ENCODE data around the gene PRSS21. TPM values are rescaled to one million over a fixed set of nuclear protein-coding genes. Genes with fewer than 3 reads are reported as not detected.
A peak's percentile ranks its signal among the peaks of the same experiment; 100 is the strongest.

Gene PRSS21
- total RNA-seq, 1 experiment from 2014 or later, result not detected

DNA sequence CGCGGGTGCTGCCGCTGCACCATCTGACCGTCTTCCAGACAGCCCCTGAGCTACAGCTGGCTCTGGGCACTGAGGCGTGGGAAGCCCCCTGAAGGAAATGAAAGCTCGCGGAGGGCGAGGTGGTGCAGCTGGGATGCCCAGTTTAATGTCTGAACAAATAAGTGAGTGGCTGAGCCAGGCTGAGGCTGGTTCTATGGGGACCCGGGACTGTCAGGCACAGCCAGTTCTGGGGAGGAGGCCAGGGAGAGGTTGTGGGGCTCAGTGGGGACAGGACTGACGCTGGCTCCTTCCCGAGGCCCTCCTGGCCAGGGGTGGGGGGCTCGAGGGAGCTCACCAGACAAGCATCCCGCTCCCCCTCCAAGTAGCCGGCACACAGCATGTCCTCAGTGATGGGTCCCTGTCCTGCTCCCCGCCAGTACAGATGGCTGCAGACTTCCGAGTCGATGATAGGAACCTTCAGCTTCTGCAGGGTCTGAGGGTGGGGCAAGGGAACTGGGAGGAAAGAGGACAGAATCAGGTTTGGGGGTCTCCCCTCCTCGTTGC, 36.6 kb downstream of the PRSS21 start:
- DNase-seq (ENCODE audit: low read depth), result no peak
- in situ Hi-C loops (cut with HindIII; ENCODE audit: low pct_unique_long_range_greater_than_20kb, low sequenced_read_pairs), result no loop called here

DNA sequence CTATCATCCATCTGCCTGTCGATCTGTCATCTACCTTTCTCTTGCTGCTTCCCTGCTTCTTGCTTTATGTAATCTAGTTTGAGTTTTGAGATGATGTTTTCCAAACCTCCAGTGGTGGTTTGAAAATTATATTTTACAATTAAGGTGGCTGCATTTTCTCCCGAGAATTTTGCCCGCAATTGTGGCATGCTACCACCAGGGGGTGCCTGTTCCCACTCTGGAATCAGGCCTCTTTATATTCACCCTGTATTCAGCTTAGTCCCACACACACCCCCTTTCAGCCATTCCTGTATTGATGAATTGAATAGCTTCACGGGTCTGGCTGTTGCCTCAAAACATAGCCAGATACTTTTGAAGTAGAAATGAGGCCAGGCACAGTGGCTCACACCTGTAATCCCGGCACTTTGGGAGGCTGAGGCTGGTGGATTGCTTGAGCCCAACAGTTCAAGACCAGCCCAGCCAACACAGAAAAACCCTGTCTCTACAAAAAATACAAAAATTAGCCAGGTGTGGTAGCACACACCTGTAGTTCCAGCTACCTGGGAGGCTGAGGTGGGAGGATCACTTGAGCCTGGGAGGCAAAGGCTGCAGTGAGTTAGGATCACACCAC, 37.8 kb downstream of the PRSS21 start:
- in situ Hi-C loops (cut with HindIII; ENCODE audit: low pct_unique_long_range_greater_than_20kb, low sequenced_read_pairs), result no loop called here
- no peak for DNase-seq (ENCODE audit: low read depth)

DNA sequence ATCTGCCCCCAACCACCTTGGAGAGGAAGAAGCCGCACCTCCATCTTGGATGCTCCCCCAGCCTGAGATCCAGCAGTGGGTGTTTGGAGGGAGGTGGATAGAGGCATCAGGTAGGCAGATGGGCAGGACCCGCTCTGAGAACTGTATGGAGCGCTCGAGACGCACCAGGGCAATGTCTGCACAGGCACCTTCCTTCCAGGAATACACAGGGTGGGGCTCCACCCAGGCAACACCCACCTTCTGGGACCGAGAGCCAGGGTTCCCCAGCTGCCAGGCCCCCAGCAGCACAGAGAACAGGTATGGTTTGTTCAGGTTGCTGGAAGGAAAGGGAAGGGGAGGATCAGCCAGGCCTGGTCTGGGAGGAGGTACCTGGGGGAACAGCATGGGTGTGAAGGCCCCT, 38.5 kb downstream of the PRSS21 start:
- DNase-seq (ENCODE audit: low read depth), result no peak
- in situ Hi-C loops (cut with HindIII; ENCODE audit: low pct_unique_long_range_greater_than_20kb, low sequenced_read_pairs), result no loop called here

DNA sequence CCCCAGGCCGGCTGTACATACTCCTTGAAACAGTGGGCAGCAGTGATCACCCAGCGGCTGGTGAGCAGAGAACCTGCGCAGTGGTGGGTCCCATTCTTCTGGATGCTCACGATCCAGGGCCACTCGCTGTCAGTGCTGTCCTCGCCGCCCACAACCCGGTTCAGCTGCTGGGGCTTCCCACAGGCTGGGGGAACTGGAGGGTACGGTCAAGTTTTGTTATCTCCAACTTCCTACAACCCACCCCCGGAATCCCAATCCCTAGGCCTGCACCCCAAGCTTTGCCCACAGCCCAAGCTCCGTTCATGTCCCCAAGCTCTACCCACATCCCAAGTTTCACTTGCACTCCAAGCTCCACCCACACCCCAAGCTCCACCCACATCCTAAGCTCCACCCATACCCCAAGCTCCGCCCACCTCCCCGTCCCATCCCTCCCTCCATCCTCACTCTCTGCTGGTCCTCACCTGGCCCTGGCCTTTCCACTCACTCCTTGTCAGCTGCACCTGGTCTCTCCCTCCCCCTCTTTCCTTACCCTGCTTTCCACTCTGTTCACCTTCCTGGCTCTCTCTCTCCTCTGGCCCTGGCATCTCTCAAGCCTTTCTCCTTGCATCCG, 39.1 kb downstream of the PRSS21 start:
- DNase-seq (ENCODE audit: low read depth), result no peak
- in situ Hi-C loops (cut with HindIII; ENCODE audit: low pct_unique_long_range_greater_than_20kb, low sequenced_read_pairs), result no loop called here

DNA sequence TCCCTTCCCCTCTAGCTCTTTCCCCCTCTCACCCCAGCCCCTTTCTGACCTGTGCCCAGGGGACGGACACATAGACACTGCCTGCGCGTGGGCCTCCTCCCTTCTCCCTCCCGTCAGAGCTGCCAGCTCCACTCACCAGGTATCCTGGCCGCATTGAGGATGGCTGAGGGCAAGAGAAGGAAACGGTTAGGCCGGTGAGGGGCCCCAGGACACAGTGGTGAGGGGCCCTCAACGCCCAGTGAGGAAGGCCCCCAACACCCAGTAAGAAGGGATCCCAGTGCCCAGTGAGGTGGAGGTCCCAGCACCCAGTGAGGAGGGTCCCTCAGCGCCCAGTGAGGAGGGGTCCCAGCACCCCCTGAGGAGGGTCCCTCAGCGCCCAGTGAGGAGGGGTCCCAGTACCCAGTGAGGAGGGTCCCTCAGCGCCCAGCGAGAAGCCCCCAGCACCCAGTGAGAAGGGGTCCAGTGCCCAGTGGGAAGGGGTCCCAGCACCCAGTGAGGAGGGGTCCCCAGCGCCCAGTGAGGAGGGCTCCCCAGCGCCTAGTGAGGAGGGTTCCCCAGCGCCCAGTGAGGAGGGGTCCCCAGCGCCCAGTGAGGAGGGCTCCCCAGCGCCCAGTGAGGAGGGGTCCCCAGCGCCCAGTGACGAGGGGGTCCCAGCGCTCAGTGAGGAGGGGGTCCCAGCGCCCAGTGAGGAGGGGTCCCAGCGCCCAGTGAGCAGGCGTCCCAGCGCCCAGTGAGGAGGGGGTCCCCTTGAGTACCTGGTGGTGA, 39.8 kb downstream of the PRSS21 start:
- no peak for DNase-seq (ENCODE audit: low read depth)
- in situ Hi-C loops (cut with HindIII; ENCODE audit: low pct_unique_long_range_greater_than_20kb, low sequenced_read_pairs), result no loop called here

DNA sequence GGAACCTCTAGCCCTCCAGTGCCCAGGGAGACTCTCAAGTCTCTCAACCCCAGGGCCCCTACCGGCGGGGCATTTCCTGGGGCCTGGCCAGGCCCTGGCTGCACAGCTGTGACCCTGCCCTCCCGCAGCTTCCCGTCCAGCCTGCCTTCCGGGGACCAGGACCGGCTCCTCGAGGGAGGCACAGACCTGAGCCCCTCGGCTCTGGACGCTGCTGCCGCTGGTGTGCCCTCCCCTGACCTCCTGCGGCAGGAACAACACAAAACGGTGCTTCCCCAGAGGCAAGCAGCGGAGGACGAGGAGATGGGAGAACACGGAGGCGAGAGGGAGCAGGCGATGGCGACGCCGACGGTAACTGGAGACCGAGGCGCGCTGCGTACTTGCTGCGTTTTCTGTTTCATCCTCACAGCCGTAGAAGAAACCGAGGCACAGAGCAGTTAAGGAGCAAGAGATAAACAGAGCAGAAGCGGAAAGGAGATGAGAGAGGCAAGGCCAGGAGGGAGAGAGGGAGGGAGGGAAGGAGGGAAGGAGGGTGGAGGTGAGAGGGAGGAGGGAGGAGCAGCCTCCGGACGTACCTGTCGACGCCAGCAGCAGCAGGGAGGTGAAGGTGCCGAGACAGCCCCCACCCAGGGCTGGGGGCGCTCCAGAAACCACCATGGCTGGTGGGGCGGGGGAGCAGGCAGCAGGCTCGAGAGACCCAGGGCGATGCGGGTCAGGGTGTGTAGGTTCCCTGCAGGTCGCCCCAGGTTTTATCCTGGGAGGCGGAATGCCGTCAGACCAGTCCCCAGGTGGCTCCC, 40.6 kb downstream of the PRSS21 start, which contains the start of gene PRSS22:
Gene PRSS22, minus strand, starts transcription at position 720 of the 794 bp plus-strand sequence. Its CDS starts 66 bp downstream, at position 654.
- in situ Hi-C loops (cut with HindIII; ENCODE audit: low pct_unique_long_range_greater_than_20kb, low sequenced_read_pairs), result no loop called here
- DNase-seq (ENCODE audit: low read depth), result no peak

DNA sequence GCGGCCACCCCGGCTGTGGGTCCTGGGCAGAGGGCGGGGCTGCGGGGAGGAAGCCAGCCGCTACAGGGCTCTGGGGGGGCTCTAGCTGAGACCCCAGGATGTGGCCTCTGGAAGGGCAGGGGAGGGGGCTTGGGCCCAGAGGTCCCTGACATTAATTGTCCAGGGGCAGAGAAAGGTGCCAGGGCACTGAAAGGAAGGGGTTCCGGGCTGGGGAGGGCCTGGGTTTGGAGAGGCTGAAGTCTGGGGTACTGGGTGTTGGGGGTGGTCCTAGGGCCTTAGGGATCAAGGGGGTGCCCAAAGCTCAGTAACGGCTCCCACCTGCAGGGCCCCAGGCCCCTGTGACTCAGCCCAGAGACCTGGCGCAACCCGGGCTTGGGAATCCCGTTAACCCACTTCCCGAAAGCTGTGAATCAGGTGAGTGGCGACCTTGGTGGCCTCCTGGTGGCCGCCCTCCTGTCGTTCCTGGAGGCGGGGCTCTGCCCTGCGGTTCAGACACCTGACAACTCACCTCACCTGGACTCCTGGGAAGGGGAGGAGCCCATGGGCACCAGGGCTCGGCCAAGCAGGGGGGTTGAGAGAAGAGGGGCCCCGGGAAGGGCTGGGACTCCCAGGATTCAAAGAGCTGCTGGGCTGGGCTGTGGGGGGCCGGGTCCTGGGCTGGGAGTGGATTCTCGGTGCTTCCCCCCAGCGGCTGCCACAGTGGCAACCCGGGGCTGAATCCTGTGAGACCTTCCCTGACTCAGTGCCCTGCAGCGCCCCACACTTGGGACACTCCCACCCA, 41.4 kb downstream of the PRSS21 start:
- no peak for DNase-seq (ENCODE audit: low read depth)
- in situ Hi-C loops (cut with HindIII; ENCODE audit: low pct_unique_long_range_greater_than_20kb, low sequenced_read_pairs), result no loop called here

DNA sequence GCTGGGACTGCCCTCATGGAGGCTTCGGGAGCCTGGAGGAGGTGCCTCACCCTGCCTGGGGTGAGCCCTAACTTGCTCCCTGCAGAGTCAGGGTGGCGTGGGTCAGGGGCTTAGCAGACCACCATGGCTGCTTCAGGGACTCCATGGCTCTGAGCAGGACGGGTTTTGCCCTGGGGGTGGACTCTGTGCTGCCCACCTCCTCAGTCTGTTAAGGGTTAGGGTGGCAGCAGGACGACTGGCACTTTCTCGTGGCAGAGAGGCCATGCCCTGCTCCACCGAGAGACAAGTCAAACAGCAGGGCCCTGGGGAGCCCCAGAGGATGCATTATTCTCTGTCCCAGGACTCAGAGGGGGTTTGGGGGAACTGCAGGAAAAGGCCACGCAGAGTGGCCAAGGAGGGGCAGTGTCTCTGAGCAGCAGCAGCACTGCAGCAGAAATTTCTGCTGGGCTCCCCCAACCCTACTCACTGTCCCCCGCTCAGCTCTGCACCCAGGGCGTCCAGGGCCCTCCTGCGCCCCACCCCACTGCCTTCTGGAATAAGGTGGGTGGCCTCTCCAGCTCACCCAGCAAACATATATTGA, 42.7 kb downstream of the PRSS21 start:
- in situ Hi-C loops (cut with HindIII; ENCODE audit: low pct_unique_long_range_greater_than_20kb, low sequenced_read_pairs), result no loop called here
- DNase-seq (ENCODE audit: low read depth), result no peak

DNA sequence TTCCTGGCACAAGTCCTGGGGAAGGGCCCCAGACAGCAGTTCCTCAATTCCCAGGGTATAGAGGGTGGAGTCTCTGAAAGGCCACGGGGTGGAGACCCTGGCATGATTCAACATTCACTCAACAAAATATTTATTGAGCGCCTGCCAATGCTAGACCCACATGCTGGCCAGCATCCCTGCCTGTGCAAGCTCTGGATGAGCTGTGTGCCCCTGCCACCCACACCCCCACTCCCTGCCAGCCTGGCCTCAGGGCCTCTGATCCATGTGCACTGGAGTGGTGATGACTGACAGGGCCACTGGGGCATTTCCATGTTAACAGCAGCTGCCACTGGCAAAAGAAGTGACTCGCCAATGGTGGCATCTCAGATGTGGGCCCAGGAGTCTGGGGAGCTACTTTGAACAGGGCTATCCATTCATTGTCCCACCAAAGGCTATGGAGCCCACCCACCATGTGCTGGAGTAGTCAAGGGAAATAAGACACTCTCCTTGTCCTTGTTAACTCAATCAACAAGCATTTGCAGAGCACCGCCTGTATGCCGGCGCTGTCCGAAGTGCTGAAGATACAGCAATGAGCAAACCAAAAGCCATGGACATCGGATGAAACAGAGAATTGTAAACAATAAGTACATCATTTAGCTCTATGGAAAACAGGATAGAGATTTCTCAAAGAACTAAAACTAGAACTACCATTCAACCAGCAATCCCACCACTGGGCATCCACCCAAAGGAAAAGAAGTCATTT, 44.0 kb downstream of the PRSS21 start:
- DNase-seq (ENCODE audit: low read depth), result peak; percentile 70
- in situ Hi-C loops (cut with HindIII; ENCODE audit: low pct_unique_long_range_greater_than_20kb, low sequenced_read_pairs), result no loop called here

DNA sequence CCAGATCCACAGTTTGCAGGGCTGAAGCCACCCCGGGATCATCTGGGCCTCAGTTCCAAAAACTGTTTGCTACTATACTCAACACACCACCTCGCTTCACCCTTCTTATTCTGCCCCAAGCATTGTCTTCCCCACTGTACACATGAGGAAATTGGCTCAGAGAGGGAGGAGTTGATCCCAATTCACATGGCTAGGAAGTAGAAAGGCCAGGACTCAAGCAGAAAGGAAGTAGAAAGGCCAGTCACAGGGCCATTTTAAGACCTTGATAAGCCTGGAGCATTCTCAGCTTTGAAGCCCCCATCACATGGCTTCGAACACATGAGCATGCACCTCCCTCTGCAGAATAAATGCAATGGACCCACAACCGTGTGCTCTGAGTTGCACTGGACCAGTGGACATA, 48.6 kb downstream of the PRSS21 start:
- in situ Hi-C loops (cut with HindIII; ENCODE audit: low pct_unique_long_range_greater_than_20kb, low sequenced_read_pairs), result no loop called here
- DNase-seq (ENCODE audit: low read depth), result no peak

DNA sequence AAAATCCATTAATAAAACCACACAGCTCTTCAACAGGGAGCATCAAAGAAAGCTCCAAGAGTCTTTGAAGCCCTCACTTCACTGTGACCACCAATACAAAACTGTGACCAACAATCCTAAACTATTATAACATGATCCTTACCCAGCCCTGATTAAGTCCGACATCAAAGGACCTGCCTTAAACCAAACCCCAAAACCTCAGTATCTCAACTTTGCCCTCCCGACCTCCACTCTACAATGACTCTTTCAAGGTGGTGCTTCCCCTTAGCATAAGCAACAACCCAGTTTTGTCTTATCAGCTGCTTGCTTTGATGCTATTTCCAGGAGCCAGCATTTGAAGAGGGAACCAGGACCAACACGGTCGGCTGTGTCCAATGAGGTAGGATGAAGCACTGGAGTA, 49.4 kb downstream of the PRSS21 start:
- DNase-seq (ENCODE audit: low read depth), result no peak
- in situ Hi-C loops (cut with HindIII; ENCODE audit: low pct_unique_long_range_greater_than_20kb, low sequenced_read_pairs), result no loop called here

DNA sequence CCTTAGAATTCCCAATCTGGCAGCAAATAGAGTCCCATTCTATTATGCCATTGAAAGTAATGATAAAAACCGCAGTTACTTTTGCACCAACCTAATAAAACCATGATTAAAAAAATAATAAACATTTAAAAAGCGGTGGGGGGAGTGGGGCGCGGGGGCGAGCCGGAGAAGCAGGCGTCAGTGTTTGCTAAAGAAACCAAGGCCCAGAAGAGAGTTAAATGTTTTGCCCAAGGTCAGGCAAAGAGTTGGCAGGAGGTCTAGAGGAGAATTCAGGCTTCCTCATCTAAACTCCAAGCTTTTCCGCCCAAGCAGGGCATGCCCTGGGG, 50.6 kb downstream of the PRSS21 start:
- no peak for DNase-seq (ENCODE audit: low read depth)
- in situ Hi-C loops (cut with HindIII; ENCODE audit: low pct_unique_long_range_greater_than_20kb, low sequenced_read_pairs), result no loop called here

DNA sequence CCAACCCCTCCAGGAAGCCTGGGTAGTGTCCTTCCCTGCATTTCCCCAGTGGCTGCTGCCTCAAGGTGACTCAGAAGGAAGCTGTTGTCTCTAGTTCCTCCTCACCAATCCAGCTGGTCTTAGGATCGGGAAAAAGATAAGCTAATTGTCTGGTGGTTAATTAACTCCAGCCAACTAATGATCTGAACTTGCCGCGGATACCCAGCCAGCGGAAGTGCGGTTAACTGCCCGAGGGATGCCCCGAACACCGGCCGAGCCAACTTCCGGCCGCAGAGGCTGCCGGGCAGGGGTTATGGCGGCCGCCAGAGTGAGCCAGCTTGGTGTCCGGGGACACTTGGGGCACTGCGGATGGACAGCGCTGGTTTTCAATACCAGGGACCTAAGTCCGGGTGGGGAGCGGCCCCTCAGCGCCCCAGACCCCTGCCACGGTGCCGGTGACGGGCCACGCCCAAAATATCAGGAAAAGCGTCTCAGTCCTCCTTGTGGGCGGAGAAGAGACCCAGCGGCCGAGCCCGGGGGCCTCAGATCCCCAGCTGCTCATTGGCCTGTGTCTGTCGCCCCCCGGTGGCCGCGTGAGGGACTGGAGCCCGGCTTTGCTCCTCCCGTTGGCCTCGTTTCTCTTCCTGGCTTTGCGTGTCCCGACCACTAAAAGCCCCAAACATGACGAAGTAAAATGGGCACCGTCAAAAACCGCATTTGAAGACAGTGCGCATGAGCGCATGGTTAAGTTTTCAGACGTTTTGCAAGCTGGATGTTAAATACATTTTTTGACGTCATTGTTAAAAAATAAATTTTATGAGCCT, 51.2 kb downstream of the PRSS21 start:
- in situ Hi-C loops (cut with HindIII; ENCODE audit: low pct_unique_long_range_greater_than_20kb, low sequenced_read_pairs), result no loop called here
- peak; percentile 98 for DNase-seq (ENCODE audit: low read depth)
